ENCODE measurements around the gene PIF1. TPM values are rescaled to one million over a fixed set of nuclear protein-coding genes. Genes with fewer than 3 reads are reported as not detected.
"Not testable (repeated sequence)": the region's sequence is repeated elsewhere in the genome, so short reads cannot be mapped to it uniquely, and the experiment has no call there.

Gene PIF1
- total RNA-seq, 1 donor from 2014 or later, result 1.6 TPM

DNA sequence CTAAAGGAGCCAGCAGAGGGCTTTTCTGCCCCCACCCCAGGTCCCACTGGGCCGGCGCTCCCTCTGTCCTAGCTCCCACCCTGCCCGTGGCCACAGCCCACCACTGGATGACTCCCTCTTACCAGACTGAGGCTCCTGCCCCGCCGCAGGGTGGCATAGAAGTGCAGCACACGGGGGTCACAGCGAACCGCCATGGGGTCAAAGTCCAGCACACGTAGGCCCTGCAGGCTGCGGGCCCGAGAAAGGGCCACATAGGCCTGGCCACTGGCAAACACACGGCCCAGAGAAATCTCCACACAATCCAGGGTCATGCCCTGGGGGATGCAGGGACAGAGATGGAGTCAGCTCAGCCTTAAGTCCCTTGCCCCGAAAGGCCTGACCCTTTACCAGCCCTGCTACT, 9.0 kb downstream of the PIF1 start:
- no peak for DNase-seq (ENCODE audit: low spot score)
- intact Hi-C loops (cut with DNase I), result no loop called here

DNA sequence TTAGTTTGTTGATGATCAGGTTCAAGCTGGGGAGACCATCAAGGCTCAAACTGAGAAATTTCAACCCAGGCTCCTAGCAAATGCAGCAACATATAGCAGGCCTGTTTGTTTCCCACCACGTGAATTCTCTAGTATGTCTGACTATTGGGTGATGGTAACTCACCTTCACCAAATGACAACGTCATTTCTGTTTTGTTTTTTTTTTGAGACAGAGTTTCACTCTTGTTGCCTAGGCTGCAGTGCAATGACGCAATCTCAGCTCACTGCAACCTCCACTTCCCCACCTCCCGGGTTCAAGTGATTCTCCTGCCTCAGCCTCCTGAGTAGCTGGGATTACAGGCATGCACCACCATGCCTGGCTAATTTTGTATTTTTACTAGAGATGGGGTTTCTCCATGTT, 10.5 kb downstream of the PIF1 start:
- intact Hi-C loops (cut with DNase I), result loop anchor here (5.0 kb wide), 1 partner anchor 128 kb away; no protein-coding TSS in a partner anchor
- DNase-seq (ENCODE audit: low spot score), result not testable (repeated sequence)

DNA sequence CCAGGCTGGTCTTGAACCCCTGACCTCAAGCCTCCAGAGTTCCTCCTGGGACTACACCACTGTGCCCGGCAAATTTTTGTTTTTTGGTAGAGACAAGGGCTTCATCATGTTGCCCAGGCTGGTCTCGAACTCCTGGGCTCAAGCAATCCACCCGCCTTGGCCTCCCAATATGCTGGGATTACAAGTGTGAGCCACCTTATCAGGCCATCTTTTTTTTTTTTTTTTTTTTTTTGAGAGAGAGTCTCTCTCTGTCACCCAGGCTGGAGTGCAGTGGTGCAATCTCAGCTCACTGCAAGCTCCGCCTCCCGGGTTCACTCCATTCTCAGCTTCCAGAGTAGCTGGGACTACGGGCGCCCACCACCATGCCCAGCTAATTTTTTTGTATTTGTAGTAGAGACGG, 11.2 kb downstream of the PIF1 start:
- DNase-seq (ENCODE audit: low spot score), result not testable (repeated sequence)
- intact Hi-C loops (cut with DNase I), result loop anchor here (5.0 kb wide), 1 partner anchor 127 kb away; no protein-coding TSS in a partner anchor

DNA sequence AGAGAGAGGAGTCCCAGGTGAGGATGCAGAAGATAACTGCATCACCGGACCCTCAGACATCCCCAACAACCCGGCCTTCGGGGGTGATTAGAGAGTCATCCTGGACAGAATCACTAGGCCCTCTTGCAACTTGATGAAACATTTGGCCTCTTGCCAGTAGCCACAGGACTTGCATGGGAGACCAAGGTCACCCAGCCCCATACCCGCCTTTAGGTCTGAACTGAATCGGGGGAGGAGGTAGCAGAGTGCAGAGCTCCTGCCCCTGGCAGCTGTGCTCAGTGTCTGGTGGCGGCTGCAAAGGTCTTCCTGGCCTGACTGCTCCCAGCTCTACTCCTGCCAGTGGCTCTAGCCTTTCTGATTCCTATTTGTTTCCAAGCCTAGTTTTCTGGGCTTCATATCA, 12.4 kb downstream of the PIF1 start:
- intact Hi-C loops (cut with DNase I), result loop anchor here (5.0 kb wide), 1 partner anchor 126 kb away; no protein-coding TSS in a partner anchor
- DNase-seq (ENCODE audit: low spot score), result no peak

DNA sequence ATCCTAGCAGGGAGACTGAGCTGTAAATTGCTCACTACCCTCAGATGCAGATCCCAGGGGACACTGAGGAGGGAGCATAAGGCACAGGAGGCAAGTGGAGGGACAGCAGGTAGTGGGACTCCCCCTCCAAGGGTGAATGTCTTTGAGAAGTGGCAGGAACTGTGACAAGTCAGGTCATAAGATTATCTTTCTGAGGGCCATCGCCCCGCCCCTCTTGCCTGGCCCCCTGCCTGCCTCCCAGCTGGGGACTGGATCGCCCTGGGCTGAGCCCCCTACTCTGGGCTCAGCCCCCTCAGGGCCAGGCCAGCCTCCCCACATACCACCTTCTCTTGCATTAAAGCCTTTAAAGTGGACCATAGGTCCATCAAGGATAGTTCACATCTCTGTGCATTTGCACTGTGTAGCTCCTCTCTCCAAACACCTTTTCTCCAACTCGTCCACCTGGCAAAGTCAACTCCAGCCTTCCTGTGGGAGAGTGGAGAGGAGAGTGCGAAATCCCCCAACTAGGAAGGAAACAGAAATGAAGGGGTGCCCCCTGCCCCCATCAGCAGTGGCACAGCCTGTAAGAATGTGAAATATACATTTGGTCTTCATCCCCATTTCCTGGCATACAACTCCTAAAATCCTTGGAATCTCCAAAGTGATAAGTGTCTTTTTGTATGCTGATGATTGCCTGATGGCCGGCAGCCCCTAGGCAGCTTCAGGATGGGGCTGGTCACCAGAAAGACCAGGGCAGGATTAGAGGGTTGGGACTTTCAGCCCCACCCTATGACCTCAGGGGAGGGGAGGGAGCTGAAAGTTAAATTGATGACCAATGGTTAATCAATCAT, 14.7 kb downstream of the PIF1 start:
- no peak for DNase-seq (ENCODE audit: low spot score)
- intact Hi-C loops (cut with DNase I), result loop anchor here (2.0 to 5.0 kb wide), 3 partner anchors 70 to 123 kb away; no protein-coding TSS in a partner anchor

DNA sequence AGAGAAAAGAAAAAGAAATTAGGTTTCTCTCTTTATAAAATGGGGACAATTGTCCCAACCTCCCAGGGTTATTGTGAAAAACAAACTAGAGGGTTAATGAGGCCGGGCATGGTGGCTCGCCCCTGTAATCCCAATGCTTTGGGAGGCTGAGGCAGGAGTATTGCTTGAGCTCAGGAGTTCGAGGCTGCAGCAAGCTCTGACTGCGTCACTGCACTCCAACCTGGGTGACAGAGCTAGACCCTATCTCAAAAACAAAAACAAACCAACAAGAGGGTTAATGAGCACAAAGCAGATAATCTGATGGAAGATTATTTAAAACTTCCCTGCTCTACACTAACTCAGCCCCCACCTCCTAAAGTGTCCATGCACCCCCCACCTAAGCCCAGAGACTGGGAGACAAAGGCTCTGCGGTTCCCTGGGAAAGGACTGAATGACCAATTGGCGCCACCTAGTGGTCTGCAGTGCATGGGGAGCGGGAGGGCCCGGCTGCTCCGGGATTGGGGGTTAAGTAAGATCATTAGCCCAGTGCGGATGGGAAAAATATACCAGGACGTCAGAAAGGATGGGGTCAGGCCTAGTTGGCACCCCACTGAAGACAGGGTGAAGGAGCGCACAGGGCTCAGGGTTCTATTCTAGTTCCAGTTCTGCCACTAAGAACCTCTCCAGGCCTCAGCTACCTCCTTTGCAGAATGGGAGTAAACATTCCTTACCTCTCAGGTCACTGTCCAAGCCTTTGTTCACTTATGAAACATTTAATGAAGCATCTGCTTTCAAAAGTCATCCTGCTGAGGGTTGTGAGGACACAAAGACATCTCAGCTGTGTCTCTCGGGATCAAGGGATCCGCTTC, 15.6 kb downstream of the PIF1 start:
- intact Hi-C loops (cut with DNase I), result loop anchor here (2.0 to 5.0 kb wide), 3 partner anchors 69 to 123 kb away; no protein-coding TSS in a partner anchor
- peak; percentile 92 for DNase-seq (ENCODE audit: low spot score)

DNA sequence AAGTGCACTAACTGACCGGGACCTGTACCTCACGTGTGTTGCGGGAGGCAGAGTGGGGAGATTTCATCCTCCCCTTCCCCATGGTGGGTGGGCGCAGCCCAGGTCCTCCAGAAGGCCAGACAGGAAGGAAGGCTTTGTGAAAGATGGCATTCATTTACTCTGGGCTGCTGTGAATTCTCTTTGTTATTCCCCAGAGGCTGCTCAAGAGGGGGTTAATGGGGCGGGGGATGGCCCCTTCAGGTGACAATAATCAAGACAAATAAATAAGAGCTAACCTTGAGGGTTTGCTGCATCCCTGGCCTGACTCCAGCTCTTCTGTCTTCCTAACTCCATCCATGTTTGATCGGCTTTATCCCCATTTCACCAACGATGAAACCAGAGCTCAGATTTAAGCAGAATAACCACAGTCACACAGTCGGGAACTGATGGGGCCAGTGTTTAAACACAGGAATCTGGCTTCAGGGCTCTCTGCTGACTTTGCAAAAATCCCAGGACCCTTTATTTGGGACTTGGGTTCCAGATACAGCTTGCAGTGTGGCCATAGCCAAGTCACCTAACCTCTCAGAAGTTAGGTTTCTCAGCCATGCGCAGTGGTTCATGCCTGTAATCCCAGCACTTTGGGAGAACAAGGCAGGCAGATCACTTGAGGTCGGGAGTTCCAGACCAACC, 16.5 kb downstream of the PIF1 start:
- no peak for DNase-seq (ENCODE audit: low spot score)
- intact Hi-C loops (cut with DNase I), result no loop called here

DNA sequence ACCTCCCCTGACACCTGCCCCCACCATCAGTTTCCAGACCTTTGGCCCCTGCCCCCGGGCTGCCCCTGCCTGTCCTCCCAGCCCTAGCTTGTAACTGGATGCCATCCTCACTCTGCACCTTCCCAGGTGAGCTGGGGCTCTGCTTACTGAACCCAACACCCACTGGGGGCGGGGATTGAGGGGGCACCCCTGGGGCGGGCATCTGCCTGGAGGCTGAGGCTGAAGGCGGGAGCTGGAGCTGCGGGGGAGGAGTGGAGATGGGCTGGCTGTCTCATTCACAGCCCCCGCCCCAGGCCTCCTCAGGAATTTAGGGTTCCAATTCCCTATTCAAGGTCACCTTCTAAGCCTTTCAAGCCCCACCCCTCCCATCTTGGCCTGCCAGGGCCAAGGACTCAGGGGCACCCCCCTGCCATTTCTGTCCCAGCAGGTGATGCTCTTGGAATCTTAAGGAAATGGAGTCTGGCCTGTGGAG, 17.7 kb downstream of the PIF1 start:
- no peak for DNase-seq (ENCODE audit: low spot score)
- intact Hi-C loops (cut with DNase I), result no loop called here

DNA sequence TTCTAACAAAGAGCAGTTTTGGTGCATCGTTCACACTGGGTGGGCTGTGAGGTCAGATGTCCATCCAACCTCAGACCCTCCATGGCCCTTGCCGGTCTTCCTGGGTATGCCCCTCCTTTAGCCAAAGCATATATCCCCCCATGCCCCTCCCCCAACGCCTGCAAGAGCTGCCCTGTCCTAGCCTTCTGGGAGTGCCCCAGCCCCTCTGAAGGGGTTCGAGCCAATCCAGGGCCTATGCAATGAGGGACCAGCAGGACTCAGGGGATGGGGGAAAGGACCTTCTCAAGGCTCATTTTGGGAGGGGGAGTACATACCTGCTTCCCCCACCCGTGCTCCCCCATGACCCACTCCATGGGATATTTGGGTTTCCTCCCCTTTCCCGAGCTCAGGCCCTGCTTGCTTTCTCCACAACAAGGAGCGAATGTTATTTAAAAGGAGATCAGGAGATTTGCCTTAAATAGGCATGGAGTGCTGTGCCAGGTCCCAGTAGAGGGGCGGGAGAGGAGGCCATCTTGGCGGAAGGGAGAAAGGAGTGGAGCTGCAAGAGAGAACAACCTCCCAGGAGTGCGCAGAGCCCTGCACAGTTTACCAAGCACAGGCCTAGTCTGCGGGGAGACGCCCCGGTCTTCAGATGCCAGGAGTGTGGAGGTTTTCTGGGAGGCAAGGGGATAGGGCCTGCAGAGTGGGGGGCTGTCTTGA, 18.2 kb downstream of the PIF1 start:
- intact Hi-C loops (cut with DNase I), result no loop called here
- DNase-seq (ENCODE audit: low spot score), result no peak

DNA sequence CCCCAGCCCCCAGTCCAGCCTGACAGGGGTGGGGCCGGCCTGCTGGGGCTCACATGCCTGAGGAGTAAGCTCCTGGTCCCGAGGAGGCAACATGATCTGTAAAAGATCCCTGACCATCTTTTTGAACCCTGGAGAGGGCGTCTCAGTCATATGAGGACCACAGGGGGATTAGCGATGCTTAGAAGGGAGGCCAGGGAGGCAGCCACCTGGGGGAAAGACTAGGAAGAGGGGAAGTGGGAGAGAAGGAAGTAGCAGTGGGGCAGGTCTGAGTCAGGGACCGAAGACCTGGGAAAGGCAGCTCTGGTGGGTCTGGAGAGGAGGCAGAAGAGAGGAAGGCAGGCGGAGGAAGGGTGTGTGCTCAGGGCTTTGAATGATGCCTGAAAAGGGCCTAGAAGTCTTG, 18.9 kb downstream of the PIF1 start:
- intact Hi-C loops (cut with DNase I), result no loop called here
- DNase-seq (ENCODE audit: low spot score), result no peak

DNA sequence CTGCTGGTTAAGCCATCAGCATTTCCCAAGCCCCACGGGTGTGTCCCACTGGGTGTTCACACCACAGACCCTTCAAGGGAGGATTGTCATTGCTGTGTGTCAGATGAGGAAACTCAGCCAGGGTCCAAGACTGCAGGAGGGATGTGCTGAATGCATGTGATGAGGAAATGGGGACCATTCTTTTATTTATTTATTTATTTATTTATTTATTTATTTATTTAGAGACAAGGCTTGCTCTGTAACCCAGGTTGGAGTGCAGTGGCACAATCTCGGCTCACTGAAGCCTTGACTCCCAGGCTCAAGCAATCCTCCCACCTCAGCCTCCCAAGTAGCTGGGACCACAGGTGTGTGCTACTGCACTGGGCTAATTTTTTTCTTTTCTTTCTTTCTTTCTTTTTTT, 20.8 kb downstream of the PIF1 start:
- intact Hi-C loops (cut with DNase I), result no loop called here

DNA sequence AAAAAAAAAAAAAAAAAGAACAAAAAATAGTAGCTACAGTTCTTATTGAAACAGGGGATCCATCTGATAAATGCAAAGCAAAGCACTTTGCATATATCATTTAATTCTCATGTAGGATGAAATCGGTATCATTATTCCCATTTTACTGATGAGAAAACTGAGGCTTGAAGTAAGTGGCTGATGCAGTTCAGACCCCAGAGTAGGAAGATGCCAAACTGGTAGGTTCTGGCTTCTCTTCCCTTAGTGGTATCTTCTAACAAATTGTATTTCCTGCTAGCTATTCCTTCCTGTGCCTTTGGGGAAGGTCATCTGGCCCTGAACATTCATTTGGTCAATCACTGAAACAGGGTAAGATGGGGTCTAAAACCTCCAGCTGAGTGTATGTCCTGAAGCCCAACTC, 21.9 kb downstream of the PIF1 start:
- no peak for DNase-seq (ENCODE audit: low spot score)
- intact Hi-C loops (cut with DNase I), result loop anchor here (2.0 kb wide), 1 partner anchor 55 kb away; no protein-coding TSS in a partner anchor

More for the DNA sequence above, 20.8 kb downstream of the PIF1 start:
- no peak for DNase-seq (ENCODE audit: low spot score)

DNA sequence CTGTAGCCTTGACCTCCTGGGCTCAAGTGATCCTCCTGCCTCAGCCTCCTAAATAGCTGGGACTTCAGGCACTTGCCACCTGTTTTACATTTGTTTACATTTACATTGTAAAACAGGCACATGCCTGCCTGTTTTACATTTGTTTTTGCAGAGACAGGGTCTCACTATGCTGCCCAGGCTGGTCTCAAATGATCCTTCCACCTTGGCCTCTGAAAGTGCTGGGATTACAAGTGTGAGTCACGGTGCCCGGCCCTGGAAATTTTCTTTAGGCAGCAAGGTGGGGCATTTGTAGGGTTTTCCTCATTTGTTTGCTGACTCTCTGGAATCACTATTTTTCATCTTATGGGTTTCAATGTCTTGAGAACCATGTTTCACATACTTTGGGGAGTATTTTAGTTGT, 25.0 kb downstream of the PIF1 start:
- no peak for DNase-seq (ENCODE audit: low spot score)
- intact Hi-C loops (cut with DNase I), result loop anchor here (2.0 kb wide), 1 partner anchor 26 kb away; the partner anchor contains the start of gene RBPMS2

DNA sequence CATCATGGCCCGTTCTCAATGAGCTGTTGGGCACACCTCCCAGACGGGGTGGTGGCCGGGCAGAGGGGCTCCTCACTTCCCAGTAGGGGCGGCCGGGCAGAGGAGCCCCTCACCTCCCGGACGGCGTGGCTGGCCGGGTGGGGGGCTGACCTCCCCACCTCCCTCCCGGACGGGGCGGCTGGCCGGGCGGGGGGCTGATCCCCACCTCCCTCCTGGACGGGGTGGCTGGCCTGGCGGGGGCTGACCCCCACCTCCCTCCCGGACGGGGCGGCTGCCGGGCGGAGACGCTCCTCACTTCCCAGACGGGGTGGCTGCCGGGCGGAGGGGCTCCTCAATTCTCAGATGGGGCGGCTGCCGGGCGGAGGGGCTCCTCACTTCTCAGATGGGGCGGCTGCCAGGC, 26.5 kb downstream of the PIF1 start:
- intact Hi-C loops (cut with DNase I); DNase-seq (ENCODE audit: low spot score): not testable (repeated sequence)

DNA sequence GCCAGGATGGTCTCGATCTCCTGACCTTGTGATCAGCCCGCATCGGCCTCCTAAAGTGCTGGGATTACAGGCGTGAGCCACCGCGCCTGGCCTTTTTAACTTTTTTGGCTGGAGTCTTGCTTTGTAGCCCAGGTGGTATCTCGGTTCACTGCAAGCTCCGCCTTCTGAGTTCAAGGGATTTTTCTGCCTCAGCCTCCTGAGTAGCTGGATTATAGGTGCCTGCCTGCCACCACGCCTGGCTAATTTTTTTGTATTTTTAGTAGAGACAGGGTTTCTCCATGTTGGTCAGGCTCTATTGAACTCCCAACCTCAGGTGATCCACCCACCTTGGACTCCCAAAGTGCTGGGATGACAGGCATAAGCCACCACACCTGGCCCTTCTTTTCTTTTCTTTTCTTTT, 29.5 kb downstream of the PIF1 start:
- intact Hi-C loops (cut with DNase I); DNase-seq (ENCODE audit: low spot score): not testable (repeated sequence)

DNA sequence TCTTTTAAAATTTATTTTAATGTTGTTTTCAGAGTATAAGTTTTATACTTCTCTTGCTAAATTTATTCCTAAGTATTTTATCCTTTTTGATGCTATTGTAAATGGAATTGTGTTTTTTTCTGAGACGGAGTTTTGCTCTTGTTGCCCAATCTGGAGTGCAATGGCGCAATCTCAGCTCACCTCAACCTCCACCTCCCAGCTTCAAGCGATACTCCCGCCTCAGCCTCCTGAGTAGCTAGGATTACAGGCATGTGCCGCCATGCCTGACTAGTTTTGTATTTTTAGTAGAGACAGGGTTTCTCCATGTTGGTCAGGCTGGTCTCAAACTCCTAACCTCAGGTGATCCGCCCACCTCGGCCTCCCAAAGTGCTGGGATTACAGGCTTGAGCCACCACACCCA, 30.1 kb downstream of the PIF1 start:
- intact Hi-C loops (cut with DNase I), result not testable (repeated sequence)

DNA sequence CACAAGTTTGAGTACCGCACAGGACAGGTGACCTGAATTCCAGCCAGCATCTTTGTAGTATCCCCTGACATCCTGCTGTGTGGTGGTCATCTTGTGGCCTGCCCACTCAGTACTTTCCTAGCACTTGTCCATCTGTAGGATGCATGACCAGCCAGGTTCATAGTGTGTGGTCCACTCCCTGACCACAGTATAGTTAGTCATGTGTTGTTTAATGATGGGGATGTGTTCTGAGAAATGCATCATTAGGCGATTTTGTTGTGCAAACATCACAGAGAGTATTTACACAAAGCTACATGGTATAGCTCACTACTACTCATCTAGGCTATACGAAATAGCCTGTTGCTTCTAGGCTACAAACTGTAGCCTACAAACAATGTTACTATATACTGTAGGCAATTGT, 33.2 kb downstream of the PIF1 start:
- intact Hi-C loops (cut with DNase I), result no loop called here
- no peak for DNase-seq (ENCODE audit: low spot score)

More for the DNA sequence above, 30.1 kb downstream of the PIF1 start:
- DNase-seq (ENCODE audit: low spot score), result not testable (repeated sequence)

DNA sequence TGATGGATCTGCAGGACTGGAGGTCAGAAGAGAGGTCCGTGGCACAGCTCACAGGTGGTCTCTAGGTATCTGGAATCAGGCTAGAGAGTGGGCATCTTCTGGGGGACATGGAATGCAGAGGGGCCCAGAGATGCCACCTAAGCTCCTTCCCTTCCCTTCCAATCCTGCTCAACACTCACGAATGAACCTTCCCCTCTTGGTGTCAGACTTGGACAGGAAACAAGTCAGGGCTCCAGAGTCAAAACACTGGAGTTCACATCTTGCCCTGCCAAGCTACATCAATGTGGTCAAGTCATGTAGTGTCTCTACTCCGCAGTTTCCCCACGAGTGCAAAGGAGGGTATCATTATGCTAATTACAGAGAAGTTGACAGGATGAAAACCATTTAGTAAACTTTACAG, 34.0 kb downstream of the PIF1 start:
- DNase-seq (ENCODE audit: low spot score), result no peak
- intact Hi-C loops (cut with DNase I), result no loop called here

DNA sequence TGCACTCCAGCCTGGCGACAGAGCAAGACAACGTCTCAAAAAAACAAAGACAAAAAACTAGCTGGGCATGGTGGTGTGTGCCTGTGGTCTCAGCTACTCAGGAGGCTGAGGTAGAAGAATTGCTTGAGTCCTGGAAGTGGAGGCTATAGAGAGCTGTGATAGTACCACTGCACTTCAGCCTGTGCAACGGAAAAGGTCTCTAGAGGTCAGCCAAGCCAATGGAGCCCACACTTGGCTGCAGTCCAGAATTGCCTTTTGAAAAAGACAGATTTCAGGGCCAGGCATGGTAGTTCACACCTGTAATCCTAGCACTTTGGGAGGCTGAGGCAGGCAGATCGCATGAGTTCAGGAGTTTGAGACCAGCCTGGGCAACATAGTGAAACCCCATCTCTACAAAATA, 41.7 kb downstream of the PIF1 start:
- intact Hi-C loops (cut with DNase I), result no loop called here
- no peak for DNase-seq (ENCODE audit: low spot score)
